H9 (cell line): Measurements from ENCODE around the gene CCSER2. TPM values are rescaled to one million over a fixed set of nuclear protein-coding genes. Genes with fewer than 3 reads are reported as not detected.
A peak's percentile ranks its signal among the peaks of the same experiment; 100 is the strongest.

Experiments used
- DNase-seq: peaks from one replicate; pipeline ENCODE4 v3.0.0-alpha.2; 2017
- H2AFZ ChIP-seq: one replicate; pipeline ENCODE4 v1.6.1; 2013; ENCODE audit warnings: mild to moderate bottlenecking, low read length, control low read depth, moderate library complexity
- H2AK5ac ChIP-seq: 2 replicates; pipeline ENCODE4 v1.6.1; 2013; ENCODE audit warnings: low read length, control low read depth, mixed read lengths; ENCODE audit not compliant: insufficient read length
- H2BK120ac ChIP-seq: one replicate; pipeline ENCODE4 v1.6.1; 2013; ENCODE audit warnings: low read depth, mild to moderate bottlenecking, low read length, control low read depth, inconsistent platforms; ENCODE audit not compliant: poor library complexity, severe bottlenecking
- H2BK12ac ChIP-seq: 2 replicates; pipeline ENCODE4 v1.6.1; 2013; ENCODE audit warnings: low read length, control low read depth, mixed read lengths, low read depth; ENCODE audit not compliant: insufficient read length
- H2BK15ac ChIP-seq: 2 replicates; pipeline ENCODE4 v1.6.1; 2013; ENCODE audit warnings: low read depth, low read length, control low read depth
- H2BK20ac ChIP-seq: one replicate; pipeline ENCODE4 v1.6.1; 2013; ENCODE audit warnings: low read depth, mild to moderate bottlenecking, low read length, control low read depth, inconsistent platforms; ENCODE audit not compliant: poor library complexity, severe bottlenecking
- H2BK5ac ChIP-seq: 2 replicates; pipeline ENCODE4 v1.6.1; 2013; ENCODE audit warnings: low read length, control low read depth, mixed read lengths; ENCODE audit not compliant: insufficient read length
- H3K14ac ChIP-seq: 2 replicates; pipeline ENCODE4 v1.6.1; 2013; ENCODE audit warnings: low read length, control low read depth; ENCODE audit not compliant: insufficient read depth
- H3K18ac ChIP-seq: 2 replicates; pipeline ENCODE4 v1.6.1; 2013; ENCODE audit warnings: low read depth, mild to moderate bottlenecking, mixed read lengths, low read length, control low read depth; ENCODE audit not compliant: insufficient read length
- H3K23ac ChIP-seq: 2 replicates; pipeline ENCODE4 v1.6.1; 2013; ENCODE audit warnings: low read length, control low read depth, mixed read lengths, low read depth; ENCODE audit not compliant: insufficient read length
- H3K23me2 ChIP-seq: 2 replicates; pipeline ENCODE4 v1.6.1; 2013; ENCODE audit warnings: low read depth, mild to moderate bottlenecking, mixed read lengths, low read length, control low read depth; ENCODE audit not compliant: insufficient read length, poor library complexity, severe bottlenecking
- H3K27ac ChIP-seq: 2 replicates; pipeline ENCODE4 v1.5.1; 2013; ENCODE audit warnings: low read length, control low read depth, mixed read lengths, low read depth; ENCODE audit not compliant: insufficient read length
- H3K27me3 ChIP-seq: 2 replicates; pipeline ENCODE4 v1.6.1; 2013; ENCODE audit warnings: low read length, control low read depth, inconsistent platforms; ENCODE audit not compliant: insufficient read depth
- H3K4ac ChIP-seq: 2 replicates; pipeline ENCODE4 v1.6.1; 2013; ENCODE audit warnings: low read depth, mild to moderate bottlenecking, control low read depth, inconsistent platforms, low read length, moderate library complexity
- H3K4me1 ChIP-seq: 2 replicates; pipeline ENCODE4 v1.6.1; 2013; ENCODE audit warnings: low read length, control low read depth, inconsistent platforms; ENCODE audit not compliant: insufficient read depth
- H3K4me2 ChIP-seq: 2 replicates; pipeline ENCODE4 v1.6.1; 2013; ENCODE audit warnings: low read length, control low read depth, mixed read lengths; ENCODE audit not compliant: insufficient read length, insufficient read depth
- H3K56ac ChIP-seq: 2 replicates; pipeline ENCODE4 v1.6.1; 2013; ENCODE audit warnings: low read depth, mild to moderate bottlenecking, mixed read lengths, low read length, control low read depth; ENCODE audit not compliant: insufficient read length
- H3K79me1 ChIP-seq: 2 replicates; pipeline ENCODE4 v1.6.1; 2013; ENCODE audit warnings: low read depth, mild to moderate bottlenecking, moderate library complexity, low read length, control low read depth, inconsistent platforms; ENCODE audit not compliant: insufficient read depth, poor library complexity, severe bottlenecking
- H3K79me2 ChIP-seq: 2 replicates; pipeline ENCODE4 v1.6.1; 2013; ENCODE audit warnings: low read length, control low read depth, inconsistent platforms; ENCODE audit not compliant: insufficient read depth
- H3K9ac ChIP-seq: 2 replicates; pipeline ENCODE4 v1.6.1; 2013; ENCODE audit warnings: low read length, control low read depth, mixed read lengths; ENCODE audit not compliant: insufficient read length; ENCODE audit errors: extremely low read depth
- H3K9me3 ChIP-seq: one replicate; pipeline ENCODE4 v1.6.1; 2013; ENCODE audit warnings: low read depth, low read length, inconsistent platforms; ENCODE audit not compliant: control insufficient read depth
- H3T11ph ChIP-seq: one replicate; pipeline ENCODE4 v1.6.1; 2013; ENCODE audit warnings: mild to moderate bottlenecking, low read length, control low read depth, inconsistent platforms
- H4K20me1 ChIP-seq: one replicate; pipeline ENCODE4 v1.6.1; 2013; ENCODE audit not compliant: control insufficient read depth, insufficient read length, insufficient read depth
- H4K5ac ChIP-seq: 2 replicates; pipeline ENCODE4 v1.6.1; 2013; ENCODE audit warnings: low read depth, mild to moderate bottlenecking, mixed read lengths, low read length, control low read depth; ENCODE audit not compliant: insufficient read length
- H4K8ac ChIP-seq: replicated peaks from 2 replicates; pipeline ENCODE4 v1.6.1; 2013; ENCODE audit warnings: low read length, control low read depth, mixed read lengths, low read depth; ENCODE audit not compliant: insufficient read length
- H4K91ac ChIP-seq: 2 replicates; pipeline ENCODE4 v1.6.1; 2013; ENCODE audit warnings: low read depth, mild to moderate bottlenecking, moderate library complexity, mixed read lengths, low read length, control low read depth; ENCODE audit not compliant: insufficient read length
- H3K27ac Mint-ChIP-seq, 3 experiments: 2 replicates in 2 of 3; 3 replicates in 1 of 3; pipeline ENCODE4 v1.8.0; 2020 to 2021; ENCODE audit warnings: mixed read lengths in 3 of 3, mild to moderate bottlenecking in 1 of 3, moderate library complexity in 1 of 3
- H3K27me3 Mint-ChIP-seq: 2 replicates; pipeline ENCODE4 v1.8.0; 2021; ENCODE audit warnings: low read depth, mild to moderate bottlenecking, moderate library complexity, mixed read lengths
- H3K36me3 Mint-ChIP-seq, 3 experiments: 2 replicates in 2 of 3; 3 replicates in 1 of 3; pipeline ENCODE4 v1.8.0; 2020 to 2021; ENCODE audit warnings: low read depth in 3 of 3, mixed read lengths in 3 of 3; ENCODE audit not compliant: insufficient read depth in 1 of 3
- H3K4me1 Mint-ChIP-seq, 2 experiments: 2 replicates each; pipeline ENCODE4 v1.8.0; 2020; ENCODE audit warnings: mixed read lengths in 2 of 2
- H3K4me3 Mint-ChIP-seq, 2 experiments: 2 replicates in 1 of 2; 3 replicates in 1 of 2; pipeline ENCODE4 v1.8.0; 2020 to 2021; ENCODE audit warnings: mild to moderate bottlenecking in 2 of 2, mixed read lengths in 2 of 2, moderate library complexity in 1 of 2
- H3K9me3 Mint-ChIP-seq, 2 experiments: 2 replicates in 1 of 2; 3 replicates in 1 of 2; pipeline ENCODE4 v1.8.0; 2020; ENCODE audit warnings: mild to moderate bottlenecking in 2 of 2, mixed read lengths in 2 of 2, moderate library complexity in 1 of 2
- WGBS: extraction: QIAGEN DNeasy Blood & Tissue Kit; methylation state at CpG from one replicate; pipeline ENCODE4 v1.1.7; 2013; ENCODE audit warnings: missing lambda C conversion rate, low lambda C conversion rate, mixed read lengths; ENCODE audit not compliant: insufficient read length; ENCODE audit errors: extremely low coverage; 5-methylcytosine and 5-hydroxymethylcytosine counted together
- total RNA-seq: library from RNA; stranded (reverse); gene quantifications from 2 replicates; pipeline ENCODE4 v1.2.1, GENCODE V29; 2021
- TF ChIP-seq, protein P1 (sequence below): fragments of 200-600 bp; sonication (generic); conservative IDR thresholded peaks from 3 replicates; pipeline ENCODE4 v1.8.0; 2021; ENCODE audit warnings: antibody characterized with exemption, mild to moderate bottlenecking

Gene CCSER2
- total RNA-seq, 1 experiment from 2014 or later: 22.2 TPM

- no peaks in the 10 kb centered on the region for H3K27me3 Mint-ChIP-seq
- H2AFZ ChIP-seq: no peak overlapping the region
- H3K9me3 Mint-ChIP-seq: no peaks in the 10 kb centered on the region
- H3K27ac ChIP-seq: no peak overlapping the region
- TF ChIP-seq, protein P1, sequence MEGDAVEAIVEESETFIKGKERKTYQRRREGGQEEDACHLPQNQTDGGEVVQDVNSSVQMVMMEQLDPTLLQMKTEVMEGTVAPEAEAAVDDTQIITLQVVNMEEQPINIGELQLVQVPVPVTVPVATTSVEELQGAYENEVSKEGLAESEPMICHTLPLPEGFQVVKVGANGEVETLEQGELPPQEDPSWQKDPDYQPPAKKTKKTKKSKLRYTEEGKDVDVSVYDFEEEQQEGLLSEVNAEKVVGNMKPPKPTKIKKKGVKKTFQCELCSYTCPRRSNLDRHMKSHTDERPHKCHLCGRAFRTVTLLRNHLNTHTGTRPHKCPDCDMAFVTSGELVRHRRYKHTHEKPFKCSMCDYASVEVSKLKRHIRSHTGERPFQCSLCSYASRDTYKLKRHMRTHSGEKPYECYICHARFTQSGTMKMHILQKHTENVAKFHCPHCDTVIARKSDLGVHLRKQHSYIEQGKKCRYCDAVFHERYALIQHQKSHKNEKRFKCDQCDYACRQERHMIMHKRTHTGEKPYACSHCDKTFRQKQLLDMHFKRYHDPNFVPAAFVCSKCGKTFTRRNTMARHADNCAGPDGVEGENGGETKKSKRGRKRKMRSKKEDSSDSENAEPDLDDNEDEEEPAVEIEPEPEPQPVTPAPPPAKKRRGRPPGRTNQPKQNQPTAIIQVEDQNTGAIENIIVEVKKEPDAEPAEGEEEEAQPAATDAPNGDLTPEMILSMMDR: no peak
- no peak overlapping the region for H4K91ac ChIP-seq
- peaks cover 17 to 21% of the 10 kb centered on the region in 2 experiments for H3K4me1 Mint-ChIP-seq
- H3K4ac ChIP-seq: no peak overlapping the region
- no peak overlapping the region for H3K23ac ChIP-seq
- H3T11ph ChIP-seq: no peak overlapping the region
- H3K9me3 ChIP-seq: no peaks in the 10 kb centered on the region
- no peak overlapping the region for H3K56ac ChIP-seq
- H4K8ac ChIP-seq: no peak overlapping the region
- peak overlapping the region in 2 of 3 experiments; percentile 15 to 24; a peak in 1 of 7 replicates for H3K27ac Mint-ChIP-seq
- no peak overlapping the region for H3K14ac ChIP-seq
- no peaks in the 10 kb centered on the region for H3K27me3 ChIP-seq
- H3K79me1 ChIP-seq: peaks cover 3% of the 10 kb centered on the region
- peaks cover 6% of the 10 kb centered on the region; the same call in 1 of the 2 replicates for H3K4me1 ChIP-seq
- no peak overlapping the region for H2BK120ac ChIP-seq
- no peak overlapping the region for H2BK20ac ChIP-seq
- H3K23me2 ChIP-seq: no peaks in the 10 kb centered on the region
- no peak overlapping the region for H3K9ac ChIP-seq
- no peak overlapping the region for H2BK5ac ChIP-seq
- H2BK15ac ChIP-seq: no peak overlapping the region
- no peak overlapping the region for H2AK5ac ChIP-seq
- H4K20me1 ChIP-seq: no peaks in the 10 kb centered on the region
- H4K5ac ChIP-seq: no peak overlapping the region
- peak overlapping the region; percentile 25 for H3K18ac ChIP-seq
- no peak overlapping the region for H3K4me3 Mint-ChIP-seq
- H3K79me2 ChIP-seq: peaks cover 6% of the 10 kb centered on the region; the same call in 1 of the 2 replicates
- no peak for DNase-seq
- no peak overlapping the region for H3K4me2 ChIP-seq
- no peaks in the 10 kb centered on the region; a peak in 2 of 7 replicates for H3K36me3 Mint-ChIP-seq
- no peak overlapping the region for H2BK12ac ChIP-seq
- no CpG with 5 or more reads among the region's 9 CpGs for WGBS
Measured at GRCh38 chr10:84340632-84341537, 12.5 kb downstream of the CCSER2 start.
